Adrenal gland (tissue), 12 donors: ENCODE measurements around the gene PDE8A. TPM values are rescaled to one million over a fixed set of nuclear protein-coding genes. Genes with fewer than 3 reads are reported as not detected.

Source experiments
- DNase-seq, 7 donors: peaks; one replicate each; pipeline ENCODE4 v3.0.0-alpha.2; 2019 to 2020
- H3K27ac ChIP-seq, 5 donors: fragments of 200-600 bp; sonication (generic) in 4 of 5; 1 replicate in 3 of 5; 2 replicates in 2 of 5; pipeline versions ENCODE4 v1.5.1 to v1.8.0; 2016 to 2020; ENCODE audit warnings: mild to moderate bottlenecking in 1 of 5
- H3K27me3 ChIP-seq: fragments of 200-600 bp; 2 replicates; pipeline ENCODE4 v1.8.0; 2021
- H3K36me3 ChIP-seq, 2 donors: fragments of 200-600 bp; replicated peaks in 1 of 2; 1 replicate in 1 of 2; 2 replicates in 1 of 2; pipeline versions ENCODE4 v1.5.1 to v1.8.0; 2018 to 2022
- H3K4me1 ChIP-seq, 2 donors: fragments of 200-600 bp; replicated peaks in 1 of 2; 1 replicate in 1 of 2; 2 replicates in 1 of 2; pipeline versions ENCODE4 v1.5.1 to v1.8.0; 2018 to 2021
- H3K4me3 ChIP-seq, 4 donors: fragments of 200-600 bp; sonication (generic) in 3 of 4; one replicate each; pipeline ENCODE4 v1.5.1; 2016 to 2018
- H3K9me3 ChIP-seq, 3 donors: fragments of 200-600 bp; sonication (generic) in 1 of 3; replicated peaks in 1 of 3; 1 replicate in 2 of 3; 2 replicates in 1 of 3; pipeline versions ENCODE4 v1.5.1 to v1.8.0; 2016 to 2021
- CTCF ChIP-seq, 6 experiments: fragments of 450-650 bp in 4 of 6; fragments of 200-600 bp in 2 of 6; sonication (generic) in 1 of 6; IDR thresholded peaks; 1 replicate in 5 of 6; 2 replicates in 1 of 6; pipeline versions ENCODE4 v1.5.1 to v1.8.0; 2016 to 2021; ENCODE audit warnings: antibody characterized with exemption in 6 of 6, mild to moderate bottlenecking in 2 of 6, moderate library complexity in 1 of 6
- POLR2A ChIP-seq, 2 donors: fragments of 450-650 bp; IDR thresholded peaks; one replicate each; pipeline ENCODE4 v1.6.1; 2017; ENCODE audit warnings: antibody characterized with exemption in 2 of 2, mild to moderate bottlenecking in 2 of 2, moderate library complexity in 1 of 2
- WGBS, 4 donors: extraction: QIAGEN DNeasy Blood & Tissue Kit in 2 of 4; methylation state at CpG; one replicate each; pipeline versions ENCODE4 v1.1.5 to v1.1.7; 2013 to 2017; 5-methylcytosine and 5-hydroxymethylcytosine counted together
- intact Hi-C, 2 donors: fragments of 100-400 bp; cut with DNase I; formaldehyde crosslinking; loops; one replicate each; pipeline versions ENCODE4 v1.14.1 to v1.15.0; 2022 to 2023
- polyA plus RNA-seq, 3 donors: library from polyadenylated mRNA; stranded (reverse); fragments of 200-250 nt in 2 of 3; fragments of 350-450 nt in 1 of 3; fragmentation: Illumina TruSeq in 1 of 3; extraction: RNeasy Lipid Tissue Mini Kit (QIAGEN cat#74804) in 1 of 3; gene quantifications; one replicate each; pipeline ENCODE4 v1.2.3, GENCODE V29; 2013 to 2014
- total RNA-seq, 9 donors: library from RNA; depleted of rRNA in 4 of 9; stranded (reverse); fragments of >200 nt in 4 of 9; fragments of 120-200 nt in 1 of 9; fragmentation: NEBNext Ultra II Directional in 1 of 9; extraction: Animal tissue kit (Norgen Biotek cat#: 25700) in 1 of 9; gene quantifications; one replicate each; pipeline versions ENCODE4 v1.1.0 to v1.2.4, GENCODE V29; 2013 to 2023
- donor health status: healthy with polysubstance abuse.
- donor health status: Bipolar disorder and iron deficiency.
- donor health status: DM: yes; HTN: yes; CAD: no.
- donor health status: DM: no; HTN: no; CAD: no.
- donor health status: DM: no; HTN: no; CAD: no.
- donor health status: DM: yes; HTN: yes; CAD: no.

Gene PDE8A
- total and polyA plus RNA-seq, 12 donors = 47.3 to 123 (median 66.4) TPM

GRCh38 chr15:85114886-85115285 is 133.2 kb downstream of the PDE8A start:
- H3K9me3 ChIP-seq = no peaks in the 10 kb centered on the region
- intact Hi-C loops = no loop called here
- H3K4me3 ChIP-seq = no peak overlapping the region
- peaks cover 0 to 25% of the 10 kb centered on the region in 2 donors for H3K36me3 ChIP-seq
- no peak overlapping the region for H3K27ac ChIP-seq
- peaks cover 0 to 9% of the 10 kb centered on the region in 2 donors for H3K4me1 ChIP-seq
- DNase-seq = no peak
- TF ChIP-seq POLR2A (IDR thresholded peaks at IDR 0.05) (no peak), CTCF (IDR thresholded peaks at IDR 0.05) (no peak)
- H3K27me3 ChIP-seq = no peaks in the 10 kb centered on the region
- 94 to 97% (median 96%) methylated on average over 4 of the region's 4 CpGs for WGBS, 4 donors

GRCh38 chr15:85116066-85116465 is 134.4 kb downstream of the PDE8A start:
- no peak for DNase-seq
- TF ChIP-seq CTCF (IDR thresholded peaks at IDR 0.05) (no peak), POLR2A (IDR thresholded peaks at IDR 0.05) (no peak)
- intact Hi-C loops = no loop called here
- Histone ChIP-seq H3K27me3 (no peaks in the 10 kb centered on the region), H3K36me3 (peaks cover 0 to 25% of the 10 kb centered on the region in 2 donors), H3K9me3 (no peaks in the 10 kb centered on the region), H3K4me1 (peaks cover 0 to 9% of the 10 kb centered on the region in 2 donors), H3K27ac (no peak overlapping the region), H3K4me3 (no peak overlapping the region)
- WGBS, 4 donors = 92 to 100% (median 100%) methylated on average over 1 of the region's 1 CpG

- WGBS, 4 donors = 79 to 100% (median 93%) methylated on average over 2 to 3 of the region's 3 CpGs
- DNase-seq = no peak
- Histone ChIP-seq H3K9me3 (no peaks in the 10 kb centered on the region), H3K27me3 (no peaks in the 10 kb centered on the region), H3K36me3 (peaks cover 0 to 25% of the 10 kb centered on the region in 2 donors), H3K4me3 (no peak overlapping the region), H3K27ac (no peak overlapping the region), H3K4me1 (peaks cover 0 to 9% of the 10 kb centered on the region in 2 donors)
- TF ChIP-seq POLR2A (IDR thresholded peaks at IDR 0.05) = no peak
- no peak for TF ChIP-seq CTCF (IDR thresholded peaks at IDR 0.05)
- intact Hi-C loops = no loop called here
Observed at GRCh38 chr15:85116494-85116893, 134.8 kb downstream of the PDE8A start.

- DNase-seq = no peak
- 81 to 87% (median 84%) methylated on average over 5 of the region's 5 CpGs for WGBS, 4 donors
Observed at GRCh38 chr15:85116925-85117646, 135.4 kb downstream of the PDE8A start.

More at GRCh38 chr15:85116925-85117646, 135.4 kb downstream of the PDE8A start:
- no peak overlapping the region for H3K27ac ChIP-seq
- H3K4me3 ChIP-seq = no peak overlapping the region
- peaks cover 0 to 25% of the 10 kb centered on the region in 2 donors for H3K36me3 ChIP-seq
- no peaks in the 10 kb centered on the region for H3K27me3 ChIP-seq
- H3K9me3 ChIP-seq = no peaks in the 10 kb centered on the region
- H3K4me1 ChIP-seq = peaks cover 0 to 9% of the 10 kb centered on the region in 2 donors
- TF ChIP-seq POLR2A (IDR thresholded peaks at IDR 0.05) (no peak), CTCF (IDR thresholded peaks at IDR 0.05) (no peak)
- intact Hi-C loops = no loop called here
